ENCODE measurements around the gene ATP12A. TPM values are rescaled to one million over a fixed set of nuclear protein-coding genes. Genes with fewer than 3 reads are reported as not detected.

Gene ATP12A
- total RNA-seq, 1 experiment from 2014 or later = 0.40 TPM

DNA sequence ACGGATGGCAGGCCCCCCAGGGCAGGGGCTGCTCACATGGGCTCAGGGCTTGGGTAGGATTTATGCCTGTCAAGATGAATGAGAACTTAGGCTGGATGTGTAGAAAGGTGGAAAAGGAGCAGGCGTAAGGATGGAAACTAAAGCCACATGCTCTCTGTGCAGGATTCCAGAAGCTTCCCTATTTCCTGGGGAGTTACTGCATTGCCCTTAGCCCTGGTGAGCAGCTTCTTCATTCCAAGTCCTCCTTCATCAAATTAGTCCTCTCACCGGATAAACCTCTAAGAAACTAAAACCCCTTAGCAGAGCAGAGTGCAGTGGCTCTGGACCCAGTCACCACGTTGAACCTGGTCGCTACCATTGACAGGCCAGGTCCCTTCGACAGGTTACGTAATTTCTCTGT, 7.4 kb downstream of the ATP12A start:
- no peak overlapping the region for H3K27ac Mint-ChIP-seq (ENCODE audit: unreplicated experiment)
- intact Hi-C loops (cut with micrococcal nuclease; ENCODE audit: unreplicated experiment) = no loop called here
- peaks cover 17% of the 10 kb centered on the region for H3K27me3 Mint-ChIP-seq (ENCODE audit: unreplicated experiment)
- H3K4me3 Mint-ChIP-seq (ENCODE audit: low read depth, unreplicated experiment) = no peak overlapping the region
- TF ChIP-seq, protein P1, sequence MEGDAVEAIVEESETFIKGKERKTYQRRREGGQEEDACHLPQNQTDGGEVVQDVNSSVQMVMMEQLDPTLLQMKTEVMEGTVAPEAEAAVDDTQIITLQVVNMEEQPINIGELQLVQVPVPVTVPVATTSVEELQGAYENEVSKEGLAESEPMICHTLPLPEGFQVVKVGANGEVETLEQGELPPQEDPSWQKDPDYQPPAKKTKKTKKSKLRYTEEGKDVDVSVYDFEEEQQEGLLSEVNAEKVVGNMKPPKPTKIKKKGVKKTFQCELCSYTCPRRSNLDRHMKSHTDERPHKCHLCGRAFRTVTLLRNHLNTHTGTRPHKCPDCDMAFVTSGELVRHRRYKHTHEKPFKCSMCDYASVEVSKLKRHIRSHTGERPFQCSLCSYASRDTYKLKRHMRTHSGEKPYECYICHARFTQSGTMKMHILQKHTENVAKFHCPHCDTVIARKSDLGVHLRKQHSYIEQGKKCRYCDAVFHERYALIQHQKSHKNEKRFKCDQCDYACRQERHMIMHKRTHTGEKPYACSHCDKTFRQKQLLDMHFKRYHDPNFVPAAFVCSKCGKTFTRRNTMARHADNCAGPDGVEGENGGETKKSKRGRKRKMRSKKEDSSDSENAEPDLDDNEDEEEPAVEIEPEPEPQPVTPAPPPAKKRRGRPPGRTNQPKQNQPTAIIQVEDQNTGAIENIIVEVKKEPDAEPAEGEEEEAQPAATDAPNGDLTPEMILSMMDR (IDR thresholded peaks at IDR 0.05; ENCODE audit: unreplicated experiment) = no peak
- DNase-seq = no peak
- CTCF ChIA-PET = no interaction called here
- H3K36me3 Mint-ChIP-seq (ENCODE audit: insufficient read depth, unreplicated experiment) = no peaks in the 10 kb centered on the region
- BruUV-seq (replicated peaks) = no TSS peak
- no peaks in the 10 kb centered on the region for H3K9me3 Mint-ChIP-seq (ENCODE audit: low read depth, unreplicated experiment)
- H3K4me1 Mint-ChIP-seq (ENCODE audit: low read depth, unreplicated experiment) = peaks cover 16% of the 10 kb centered on the region

DNA sequence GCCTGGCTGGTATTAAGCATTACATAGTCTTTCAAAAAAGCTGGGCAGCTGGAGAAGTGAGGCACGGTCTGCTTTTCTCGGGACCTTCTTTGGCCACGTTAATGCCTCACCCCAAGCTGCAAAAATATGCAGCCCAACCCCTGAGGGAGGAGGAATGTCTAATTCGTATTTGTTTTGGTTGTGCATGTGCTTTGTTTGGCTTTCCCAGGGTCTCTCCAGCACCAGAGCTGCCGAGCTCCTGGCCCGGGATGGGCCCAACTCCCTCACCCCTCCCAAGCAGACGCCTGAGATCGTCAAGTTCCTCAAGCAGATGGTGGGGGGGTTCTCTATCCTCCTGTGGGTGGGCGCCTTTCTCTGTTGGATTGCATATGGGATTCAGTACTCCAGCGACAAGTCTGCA, 7.9 kb downstream of the ATP12A start:
- Mint-ChIP-seq H3K4me3 (ENCODE audit: low read depth, unreplicated experiment) (no peak overlapping the region), H3K27me3 (ENCODE audit: unreplicated experiment) (peaks cover 17% of the 10 kb centered on the region), H3K36me3 (ENCODE audit: insufficient read depth, unreplicated experiment) (no peaks in the 10 kb centered on the region), H3K27ac (ENCODE audit: unreplicated experiment) (no peak overlapping the region), H3K4me1 (ENCODE audit: low read depth, unreplicated experiment) (peaks cover 14% of the 10 kb centered on the region), H3K9me3 (ENCODE audit: low read depth, unreplicated experiment) (no peaks in the 10 kb centered on the region)
- intact Hi-C loops (cut with micrococcal nuclease; ENCODE audit: unreplicated experiment) = no loop called here
- DNase-seq = no peak
- CTCF ChIA-PET = no interaction called here
- TF ChIP-seq, protein P1 (IDR thresholded peaks at IDR 0.05; ENCODE audit: unreplicated experiment) = no peak
- BruUV-seq (replicated peaks) = no TSS peak

DNA sequence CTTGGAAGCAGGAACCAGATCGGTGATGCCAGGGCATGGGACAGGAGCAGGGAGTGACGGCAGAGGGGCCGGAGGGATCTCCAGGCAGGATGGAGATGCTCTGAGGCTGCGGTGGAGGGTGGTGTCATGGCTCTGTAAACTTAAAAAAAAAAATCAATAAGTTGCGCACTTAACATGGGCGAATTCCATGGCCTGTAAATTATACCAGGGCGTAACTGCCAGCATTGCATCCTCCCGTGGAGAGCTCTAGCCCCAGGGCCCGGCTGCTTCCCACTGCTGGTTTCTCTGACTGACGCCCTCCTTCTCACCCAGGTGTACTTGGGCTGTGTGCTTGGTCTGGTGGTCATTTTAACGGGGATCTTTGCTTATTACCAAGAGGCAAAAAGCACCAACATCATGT, 8.7 kb downstream of the ATP12A start:
- intact Hi-C loops (cut with micrococcal nuclease; ENCODE audit: unreplicated experiment) = no loop called here
- peaks cover 17% of the 10 kb centered on the region for H3K27me3 Mint-ChIP-seq (ENCODE audit: unreplicated experiment)
- CTCF ChIA-PET = no interaction called here
- TF ChIP-seq, protein P1 (IDR thresholded peaks at IDR 0.05; ENCODE audit: unreplicated experiment) = no peak
- no peaks in the 10 kb centered on the region for H3K9me3 Mint-ChIP-seq (ENCODE audit: low read depth, unreplicated experiment)
- no peak for DNase-seq
- no peaks in the 10 kb centered on the region for H3K36me3 Mint-ChIP-seq (ENCODE audit: insufficient read depth, unreplicated experiment)
- no peak overlapping the region for H3K4me3 Mint-ChIP-seq (ENCODE audit: low read depth, unreplicated experiment)
- peaks cover 14% of the 10 kb centered on the region for H3K4me1 Mint-ChIP-seq (ENCODE audit: low read depth, unreplicated experiment)
- H3K27ac Mint-ChIP-seq (ENCODE audit: unreplicated experiment) = no peak overlapping the region
- no TSS peak for BruUV-seq (replicated peaks)

DNA sequence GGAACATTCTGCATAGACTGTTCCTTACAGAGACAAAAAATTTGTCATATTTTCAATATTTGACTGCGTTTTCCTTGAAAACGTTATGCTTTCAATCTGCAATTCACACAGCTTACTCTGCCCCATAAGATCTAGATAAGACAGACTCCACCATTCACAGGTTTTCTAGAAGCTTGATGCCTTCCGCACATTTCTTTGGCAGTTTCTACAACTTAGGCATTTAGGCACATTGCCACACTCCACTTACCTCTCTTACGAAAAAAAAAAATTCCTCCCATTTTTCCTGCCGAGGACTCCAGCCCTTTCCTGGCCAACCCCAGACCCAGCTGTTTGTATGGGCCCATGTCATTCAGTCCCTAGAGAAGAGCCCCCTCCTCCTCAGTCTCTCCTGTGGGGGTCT, 11.2 kb downstream of the ATP12A start:
- BruUV-seq (replicated peaks) = no TSS peak
- CTCF ChIA-PET = no interaction called here

More for the DNA sequence above, 11.2 kb downstream of the ATP12A start:
- Mint-ChIP-seq H3K36me3 (ENCODE audit: insufficient read depth, unreplicated experiment) (no peaks in the 10 kb centered on the region), H3K27ac (ENCODE audit: unreplicated experiment) (no peak overlapping the region), H3K27me3 (ENCODE audit: unreplicated experiment) (peaks cover 17% of the 10 kb centered on the region), H3K4me1 (ENCODE audit: low read depth, unreplicated experiment) (peaks cover 13% of the 10 kb centered on the region), H3K9me3 (ENCODE audit: low read depth, unreplicated experiment) (no peaks in the 10 kb centered on the region), H3K4me3 (ENCODE audit: low read depth, unreplicated experiment) (no peak overlapping the region)
- TF ChIP-seq, protein P1 (IDR thresholded peaks at IDR 0.05; ENCODE audit: unreplicated experiment) = no peak
- intact Hi-C loops (cut with micrococcal nuclease; ENCODE audit: unreplicated experiment) = no loop called here
- DNase-seq = no peak
